Vagina (tissue), 2 donors: ENCODE measurements around the gene CRACR2B. TPM values are rescaled to one million over a fixed set of nuclear protein-coding genes. Genes with fewer than 3 reads are reported as not detected.

ENCODE experiments used
- DNase-seq, 2 donors: peaks; one replicate each; pipeline ENCODE4 v3.0.0-alpha.2; 2017; ENCODE audit errors: extremely low spot score in 2 of 2
- H3K27ac ChIP-seq: fragments of 200-600 bp; sonication (generic); one replicate; pipeline ENCODE4 v1.5.1; 2019
- H3K27me3 ChIP-seq: fragments of 200-600 bp; sonication (generic); one replicate; pipeline ENCODE4 v1.5.1; 2019
- H3K36me3 ChIP-seq, 2 donors: fragments of 200-600 bp; sonication (generic); one replicate each; pipeline ENCODE4 v1.5.1; 2017 to 2019
- H3K4me1 ChIP-seq: fragments of 200-600 bp; sonication (generic); one replicate; pipeline ENCODE4 v1.5.1; 2019
- H3K4me3 ChIP-seq, 2 donors: fragments of 200-600 bp; sonication (generic); 1 replicate in 1 of 2; 2 replicates in 1 of 2; pipeline ENCODE4 v1.5.1; 2016 to 2019
- H3K9me3 ChIP-seq: fragments of 200-600 bp; sonication (generic); one replicate; pipeline ENCODE4 v1.5.1; 2019
- POLR2A ChIP-seq, 2 donors: fragments of 450-650 bp; IDR thresholded peaks; one replicate each; pipeline ENCODE4 v1.6.1; 2017; ENCODE audit warnings: antibody characterized with exemption in 2 of 2, mild to moderate bottlenecking in 2 of 2, moderate library complexity in 2 of 2
- POLR2AphosphoS5 ChIP-seq, 2 donors: sonication (generic); formaldehyde crosslinking; IDR thresholded peaks; one replicate each; pipeline ENCODE4 v1.9.0; 2017; ENCODE audit warnings: antibody characterized with exemption in 2 of 2, mild to moderate bottlenecking in 2 of 2, low read depth in 1 of 2; ENCODE audit not compliant: insufficient read depth in 1 of 2
- intact Hi-C: fragments of 100-400 bp; cut with DNase I; formaldehyde crosslinking; loops from one replicate; pipeline ENCODE4 v1.15.1; 2023
- total RNA-seq: library from RNA; depleted of rRNA; stranded (reverse); fragments of >200 nt; gene quantifications from one replicate; pipeline ENCODE4 v1.2.3, GENCODE V29; 2016
- TF ChIP-seq, protein P1 (sequence below), 3 experiments: fragments of 450-650 bp in 2 of 3; fragments of 200-600 bp in 1 of 3; sonication (generic) in 1 of 3; IDR thresholded peaks; one replicate each; pipeline ENCODE4 v1.5.1; 2017 to 2019; ENCODE audit warnings: antibody characterized with exemption in 3 of 3, mild to moderate bottlenecking in 2 of 3, moderate library complexity in 2 of 3

CRACR2B gene
- total RNA-seq, 1 donor from 2014 or later: 4.9 TPM

DNA sequence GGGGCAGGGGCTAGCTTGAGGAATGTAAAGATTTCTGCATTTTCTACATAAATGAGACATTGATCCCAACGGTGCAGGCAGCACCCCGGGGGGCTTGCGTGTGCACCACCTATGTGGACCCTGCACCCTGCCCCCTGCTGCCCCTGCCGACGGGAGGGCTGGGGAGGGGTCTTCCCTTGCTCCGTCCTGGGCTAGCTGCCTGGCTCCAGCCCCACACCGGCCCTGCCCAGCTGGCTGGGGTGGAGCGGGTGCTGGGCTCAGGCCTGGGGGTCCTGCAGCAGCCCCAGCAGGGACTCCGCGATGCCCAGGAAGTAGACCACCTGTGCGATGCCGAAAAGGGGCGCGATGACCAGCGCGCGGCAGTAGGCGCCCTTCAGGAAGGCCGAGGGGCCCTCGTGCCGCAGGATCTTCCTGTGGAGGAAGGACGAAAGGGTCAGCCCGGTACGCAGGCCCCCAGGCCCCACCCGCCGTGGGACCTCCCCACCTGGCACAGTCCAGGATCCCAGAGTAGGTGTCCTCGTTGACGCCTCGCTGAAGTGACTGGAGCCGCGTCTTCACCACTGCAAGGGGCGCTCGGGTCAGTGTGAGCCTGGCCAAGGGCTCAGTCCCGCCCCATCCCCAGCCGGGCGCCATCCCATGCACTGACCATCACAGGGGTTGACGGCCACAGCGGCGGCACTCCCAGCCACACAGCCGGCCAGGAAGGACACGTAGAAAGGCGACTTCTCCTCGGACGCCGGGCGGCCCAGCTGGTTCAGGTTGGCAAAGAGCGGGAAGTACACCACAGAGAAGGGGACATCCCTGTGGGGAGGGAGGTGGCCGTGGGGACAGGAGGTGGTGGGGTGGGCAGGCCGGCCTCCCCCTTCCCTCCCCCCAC lies 35.8 kb upstream of the CRACR2B start:
- no peaks in the 10 kb centered on the region for H3K27me3 ChIP-seq
- peaks cover 40% of the 10 kb centered on the region for H3K4me1 ChIP-seq
- intact Hi-C loops: no loop called here

DNA sequence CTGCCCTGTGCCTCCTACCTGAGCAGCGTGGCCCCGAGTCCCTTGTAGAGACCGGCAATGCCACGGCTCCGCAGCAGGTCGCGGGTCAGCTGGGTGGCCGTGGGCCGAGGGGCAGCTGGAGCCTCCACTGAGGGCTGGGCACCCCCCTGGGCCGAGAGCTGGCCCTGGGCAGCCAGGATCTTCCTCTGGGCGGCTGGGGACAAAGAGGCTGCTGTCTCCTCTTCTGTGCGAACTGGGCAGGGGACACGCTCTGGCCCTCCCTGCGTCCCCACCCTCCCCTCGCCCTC lies 35.2 kb upstream of the CRACR2B start:
- intact Hi-C loops: no loop called here
- DNase-seq: no peak
- Histone ChIP-seq H3K4me3 (no peak overlapping the region), H3K4me1 (peaks cover 44% of the 10 kb centered on the region), H3K36me3 (no peaks in the 10 kb centered on the region), H3K9me3 (no peaks in the 10 kb centered on the region), H3K27me3 (no peaks in the 10 kb centered on the region), H3K27ac (no peak overlapping the region)
- TF ChIP-seq POLR2AphosphoS5 (IDR thresholded peaks at IDR 0.05; ENCODE audit: insufficient read depth in 1 of 2, low read depth in 1 of 2) (no peak), POLR2A (IDR thresholded peaks at IDR 0.05) (no peak)
- TF ChIP-seq, protein P1, sequence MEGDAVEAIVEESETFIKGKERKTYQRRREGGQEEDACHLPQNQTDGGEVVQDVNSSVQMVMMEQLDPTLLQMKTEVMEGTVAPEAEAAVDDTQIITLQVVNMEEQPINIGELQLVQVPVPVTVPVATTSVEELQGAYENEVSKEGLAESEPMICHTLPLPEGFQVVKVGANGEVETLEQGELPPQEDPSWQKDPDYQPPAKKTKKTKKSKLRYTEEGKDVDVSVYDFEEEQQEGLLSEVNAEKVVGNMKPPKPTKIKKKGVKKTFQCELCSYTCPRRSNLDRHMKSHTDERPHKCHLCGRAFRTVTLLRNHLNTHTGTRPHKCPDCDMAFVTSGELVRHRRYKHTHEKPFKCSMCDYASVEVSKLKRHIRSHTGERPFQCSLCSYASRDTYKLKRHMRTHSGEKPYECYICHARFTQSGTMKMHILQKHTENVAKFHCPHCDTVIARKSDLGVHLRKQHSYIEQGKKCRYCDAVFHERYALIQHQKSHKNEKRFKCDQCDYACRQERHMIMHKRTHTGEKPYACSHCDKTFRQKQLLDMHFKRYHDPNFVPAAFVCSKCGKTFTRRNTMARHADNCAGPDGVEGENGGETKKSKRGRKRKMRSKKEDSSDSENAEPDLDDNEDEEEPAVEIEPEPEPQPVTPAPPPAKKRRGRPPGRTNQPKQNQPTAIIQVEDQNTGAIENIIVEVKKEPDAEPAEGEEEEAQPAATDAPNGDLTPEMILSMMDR (IDR thresholded peaks at IDR 0.05): no peak

More for the DNA sequence above, 35.8 kb upstream of the CRACR2B start:
- Histone ChIP-seq H3K27ac (no peak overlapping the region), H3K4me3 (no peak overlapping the region), H3K9me3 (no peaks in the 10 kb centered on the region), H3K36me3 (no peaks in the 10 kb centered on the region)
- TF ChIP-seq POLR2A (IDR thresholded peaks at IDR 0.05) (no peak), POLR2AphosphoS5 (IDR thresholded peaks at IDR 0.05; ENCODE audit: insufficient read depth in 1 of 2, low read depth in 1 of 2) (no peak)
- TF ChIP-seq, protein P1 (IDR thresholded peaks at IDR 0.05): no peak
- DNase-seq: no peak

DNA sequence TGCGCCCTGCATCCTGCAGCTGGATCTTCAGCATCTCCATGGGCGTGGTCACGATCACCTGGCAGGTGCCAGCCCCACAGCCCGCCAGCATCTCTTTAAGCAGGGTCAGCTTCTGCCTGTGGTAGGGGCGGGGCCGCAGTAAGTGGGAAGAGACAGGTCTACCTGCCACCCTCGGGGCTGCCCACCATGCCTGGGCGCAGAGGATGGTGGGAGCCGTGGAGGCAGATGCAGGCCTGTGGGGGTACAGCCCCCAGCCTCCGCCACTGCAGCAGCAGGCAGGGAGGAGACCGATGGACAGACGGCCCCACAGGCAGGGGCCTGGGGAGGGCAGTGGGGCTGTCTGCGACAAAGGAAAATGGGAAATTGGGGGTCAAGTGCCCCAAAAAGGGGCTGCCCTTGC lies 34.8 kb upstream of the CRACR2B start:
- Histone ChIP-seq H3K27ac (no peak overlapping the region), H3K4me3 (no peak overlapping the region), H3K27me3 (no peaks in the 10 kb centered on the region), H3K9me3 (no peaks in the 10 kb centered on the region), H3K4me1 (peaks cover 44% of the 10 kb centered on the region), H3K36me3 (no peaks in the 10 kb centered on the region)
- intact Hi-C loops: no loop called here
- TF ChIP-seq POLR2AphosphoS5 (IDR thresholded peaks at IDR 0.05; ENCODE audit: insufficient read depth in 1 of 2, low read depth in 1 of 2) (no peak), POLR2A (IDR thresholded peaks at IDR 0.05) (no peak)
- TF ChIP-seq, protein P1 (IDR thresholded peaks at IDR 0.05): no peak
- no peak for DNase-seq

DNA sequence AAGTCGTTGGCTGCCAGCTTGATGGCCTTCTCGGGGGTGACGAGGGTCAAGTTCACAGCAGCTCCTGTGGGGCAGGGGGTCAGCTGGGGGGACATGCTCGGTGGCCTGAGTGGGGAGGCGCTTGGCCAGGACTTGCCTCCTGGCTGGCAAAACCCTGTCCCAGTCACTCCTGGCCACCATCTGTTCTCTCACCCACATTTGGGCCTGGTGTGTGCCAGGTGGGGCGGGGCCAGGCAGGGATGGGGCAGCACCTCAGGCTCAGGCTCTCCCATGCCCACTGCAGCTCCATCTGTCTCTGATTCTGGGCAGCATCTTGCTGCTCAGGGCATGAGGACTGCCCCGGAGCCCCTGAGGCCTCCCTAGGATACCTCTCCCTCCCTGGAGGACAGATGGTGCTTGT lies 34.2 kb upstream of the CRACR2B start:
- H3K36me3 ChIP-seq: no peaks in the 10 kb centered on the region
- TF ChIP-seq POLR2AphosphoS5 (IDR thresholded peaks at IDR 0.05; ENCODE audit: insufficient read depth in 1 of 2, low read depth in 1 of 2) (no peak), POLR2A (IDR thresholded peaks at IDR 0.05) (no peak)
- TF ChIP-seq, protein P1 (IDR thresholded peaks at IDR 0.05): no peak
- H3K4me3 ChIP-seq: no peak overlapping the region
- H3K27me3 ChIP-seq: no peaks in the 10 kb centered on the region
- H3K27ac ChIP-seq: no peak overlapping the region
- H3K4me1 ChIP-seq: peaks cover 48% of the 10 kb centered on the region
- no peak for DNase-seq
- intact Hi-C loops: no loop called here
- H3K9me3 ChIP-seq: no peaks in the 10 kb centered on the region

DNA sequence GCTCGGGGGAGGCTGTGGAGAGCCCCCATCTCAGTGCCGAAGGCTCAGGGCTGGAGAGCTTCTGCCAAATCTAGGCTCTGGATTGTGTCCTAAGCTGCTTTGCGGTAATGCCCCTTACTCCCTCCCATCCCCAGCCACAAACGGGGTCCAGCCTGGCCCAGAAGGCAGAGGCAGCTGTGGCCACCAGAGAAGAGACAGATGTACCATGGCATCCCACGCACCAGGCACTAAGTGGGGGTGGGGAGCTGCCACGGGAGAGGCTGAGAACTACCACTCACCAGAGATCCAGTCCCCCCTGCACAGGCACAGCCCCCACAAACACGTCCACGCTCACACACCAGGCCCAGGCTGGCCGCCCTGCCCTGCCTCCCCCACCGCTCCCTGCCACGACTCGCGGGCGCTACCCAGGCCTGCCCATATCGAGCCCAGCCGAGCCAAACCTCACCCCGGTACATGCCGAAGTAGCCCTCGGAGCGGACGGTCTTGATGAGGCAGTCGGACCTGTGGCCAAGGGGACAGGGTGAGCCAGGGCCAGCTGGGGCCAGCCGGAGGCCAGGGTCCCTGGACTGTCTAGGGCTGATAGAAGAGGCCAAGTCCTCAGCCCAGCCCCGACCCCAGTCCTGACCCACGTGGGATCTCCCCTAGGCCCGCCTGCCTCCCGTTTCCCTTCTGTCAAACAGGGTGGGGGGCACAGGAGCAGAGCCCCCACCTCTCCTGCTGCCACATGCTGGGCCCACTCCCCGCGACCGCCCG lies 33.5 kb upstream of the CRACR2B start:
- H3K4me3 ChIP-seq: no peak overlapping the region
- no peak for TF ChIP-seq POLR2AphosphoS5 (IDR thresholded peaks at IDR 0.05; ENCODE audit: insufficient read depth in 1 of 2, low read depth in 1 of 2)
- TF ChIP-seq, protein P1 (IDR thresholded peaks at IDR 0.05): no peak
- TF ChIP-seq POLR2A (IDR thresholded peaks at IDR 0.05): no peak
- no peak for DNase-seq
- H3K27me3 ChIP-seq: no peaks in the 10 kb centered on the region
- intact Hi-C loops: no loop called here
- peaks cover 50% of the 10 kb centered on the region for H3K4me1 ChIP-seq
- no peak overlapping the region for H3K27ac ChIP-seq
- no peaks in the 10 kb centered on the region for H3K9me3 ChIP-seq
- H3K36me3 ChIP-seq: no peaks in the 10 kb centered on the region
